ENCODE measurements around the gene TOP3A.
"Not testable (repeated sequence)": the region's sequence is repeated elsewhere in the genome, so short reads cannot be mapped to it uniquely, and the experiment has no call there.

TOP3A gene

GRCh38 chr17:18323007-18323406 lies 8.2 kb upstream of the TOP3A start:
- DNase-seq = no peak

- DNase-seq = no peak
These were observed 7.7 kb upstream of the TOP3A start for GRCh38 chr17:18322522-18322921.

- no peak for DNase-seq
These were observed 6.5 kb upstream of the TOP3A start for GRCh38 chr17:18321309-18321708.

DNA sequence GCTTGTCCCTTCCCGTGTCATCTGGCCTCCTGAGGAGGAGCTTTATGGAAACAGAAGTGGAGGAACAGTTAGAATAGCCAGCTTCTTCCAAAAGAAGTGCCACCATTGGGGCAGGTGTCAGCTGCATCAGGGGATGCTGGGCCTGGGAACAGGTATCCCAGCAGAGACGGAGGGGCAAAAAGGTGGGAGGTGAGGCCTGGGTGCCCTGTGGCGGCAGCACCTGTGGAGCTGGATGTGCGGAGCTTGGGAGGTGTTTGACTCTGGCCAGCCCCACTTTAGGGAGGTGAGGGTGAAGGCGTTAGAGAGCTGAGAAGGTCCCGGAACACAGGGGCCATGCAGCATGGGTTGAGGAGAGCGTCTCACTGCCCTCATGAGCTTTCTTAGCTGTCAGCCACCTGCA lies 5.5 kb upstream of the TOP3A start:
- no peak for DNase-seq

- DNase-seq = no peak
These were observed 4.9 kb upstream of the TOP3A start for GRCh38 chr17:18319604-18320256.

GRCh38 chr17:18318771-18319450 lies 4.1 kb upstream of the TOP3A start:
- DNase-seq = no peak

- no peak for DNase-seq
These were observed 3.3 kb upstream of the TOP3A start for GRCh38 chr17:18318117-18318516.

DNA sequence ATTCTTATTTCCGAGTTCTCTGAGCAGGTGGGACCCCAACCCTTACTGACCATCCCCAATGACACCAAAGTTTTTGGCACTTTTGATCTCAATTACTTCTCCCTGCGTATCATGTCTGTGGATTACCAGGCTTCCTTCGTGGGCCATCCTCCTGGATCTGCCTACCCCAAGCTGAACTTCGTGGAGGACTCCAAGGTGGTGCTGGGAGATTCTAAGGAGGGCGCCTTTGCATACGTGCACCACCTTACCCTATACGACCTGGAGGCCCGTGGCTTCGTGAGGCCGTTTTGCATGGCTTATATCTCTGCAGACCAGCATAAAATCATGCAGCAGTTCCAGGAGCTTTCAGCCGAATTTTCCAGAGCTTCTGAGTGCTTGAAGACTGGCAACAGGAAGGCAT lies 1.2 kb upstream of the TOP3A start:
- no peak for DNase-seq

DNA sequence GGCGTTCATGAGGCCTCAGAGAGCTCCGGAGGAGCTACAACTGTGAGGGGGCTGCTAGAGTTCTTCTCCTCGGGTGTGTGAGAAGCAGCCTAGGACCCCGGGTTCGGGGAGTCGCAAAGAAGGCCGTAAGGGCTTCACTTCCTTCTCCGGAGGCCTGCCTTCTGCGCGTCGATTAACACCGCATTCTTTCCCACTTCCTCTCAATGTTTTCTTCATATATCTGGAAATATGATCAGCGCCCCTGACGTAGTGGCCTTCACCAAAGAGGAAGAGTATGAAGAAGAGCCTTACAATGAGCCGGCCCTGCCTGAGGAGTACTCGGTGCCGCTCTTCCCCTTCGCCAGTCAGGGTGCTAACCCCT lies 748 bp upstream of the TOP3A start:
- no peak for DNase-seq

DNA sequence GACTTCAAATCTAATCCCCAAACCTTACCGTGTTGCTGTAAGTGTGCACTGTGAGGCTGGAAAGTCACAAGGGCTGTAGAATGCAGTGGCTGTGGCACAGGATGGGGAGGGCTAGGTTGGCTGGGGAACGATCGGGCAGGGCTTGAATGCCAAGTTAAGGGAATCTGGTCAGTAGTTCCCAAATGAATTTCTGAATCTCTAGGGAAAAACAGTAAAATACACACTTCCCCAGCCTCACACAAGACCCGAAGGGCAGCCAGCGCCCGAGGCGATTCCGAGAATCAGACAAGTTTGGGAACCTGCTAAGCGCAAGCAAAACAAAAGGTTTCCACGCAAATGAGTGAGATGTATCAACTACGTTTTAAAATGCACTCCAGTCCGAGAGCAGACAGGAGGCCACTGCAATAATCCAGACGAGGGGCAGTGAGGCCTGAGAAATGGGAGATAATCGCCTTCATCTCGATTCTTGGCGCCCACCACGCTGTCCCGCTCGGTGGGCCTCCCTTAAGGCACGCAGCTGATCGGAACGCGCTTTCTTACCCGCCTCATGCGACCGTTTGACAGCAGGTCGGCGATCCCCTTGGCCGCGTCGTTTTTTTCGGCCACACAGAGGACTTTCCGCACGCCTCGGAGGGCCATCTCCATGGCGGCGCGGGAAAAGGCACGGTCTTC lies 599 bp downstream of the TOP3A start:
- no peak for DNase-seq

DNA sequence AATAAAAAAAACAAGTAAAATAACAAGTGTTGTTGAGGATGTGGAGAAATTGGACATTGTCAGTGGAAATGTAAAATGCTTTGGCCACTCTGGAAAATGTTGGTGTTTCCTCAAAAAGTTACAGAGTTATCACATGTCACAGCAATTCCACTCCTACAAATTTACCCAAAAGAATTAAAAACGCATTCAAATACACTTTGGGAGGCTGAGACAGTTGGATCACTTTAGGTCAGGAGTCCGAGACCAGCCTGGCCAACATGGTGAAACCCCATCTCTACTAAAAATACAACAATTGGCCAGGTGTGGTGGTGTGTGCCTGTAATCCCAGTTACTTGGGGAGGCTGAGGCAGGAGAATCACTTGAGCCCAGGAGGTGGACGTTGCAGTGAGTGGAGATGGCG lies 5.6 kb downstream of the TOP3A start:
- no peak for DNase-seq

- DNase-seq = not testable (repeated sequence)
These were observed 11.6 kb downstream of the TOP3A start for GRCh38 chr17:18303206-18303605.

DNA sequence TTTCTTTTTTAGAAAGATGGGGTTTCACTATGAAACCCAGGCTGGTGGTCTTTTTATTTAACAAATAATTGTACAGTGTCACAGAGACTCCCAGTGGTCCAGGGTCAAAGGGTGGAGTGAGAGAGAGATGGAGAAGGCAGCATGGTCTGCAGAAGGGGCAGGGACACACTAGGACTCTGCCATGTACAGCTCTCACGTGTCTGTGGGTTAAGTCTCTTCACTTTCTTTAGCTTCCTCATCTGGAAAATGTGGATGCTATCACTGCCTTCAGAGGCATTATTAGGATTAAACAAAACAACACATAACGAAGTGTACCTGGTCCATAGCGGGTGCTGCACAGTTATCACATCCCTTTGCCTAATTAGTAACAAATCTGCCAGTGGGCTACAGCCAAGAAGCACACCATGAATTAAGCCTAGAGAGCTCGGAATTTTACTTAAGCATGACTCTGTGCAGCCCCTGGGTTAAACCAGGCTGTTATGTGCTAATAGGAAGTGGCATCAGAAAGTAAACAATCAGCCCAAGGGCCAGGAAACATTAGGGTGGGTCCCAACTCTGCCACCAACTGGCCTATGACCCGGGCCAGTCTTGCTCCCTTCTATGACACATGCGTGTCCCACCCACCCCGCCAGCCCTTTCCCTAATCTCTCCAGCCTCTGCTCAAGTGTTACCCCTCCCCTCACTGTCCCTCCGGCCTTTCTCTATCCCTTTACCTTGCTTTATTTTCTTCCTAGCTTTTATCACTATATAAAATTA lies 13.9 kb downstream of the TOP3A start:
- no peak for DNase-seq

DNA sequence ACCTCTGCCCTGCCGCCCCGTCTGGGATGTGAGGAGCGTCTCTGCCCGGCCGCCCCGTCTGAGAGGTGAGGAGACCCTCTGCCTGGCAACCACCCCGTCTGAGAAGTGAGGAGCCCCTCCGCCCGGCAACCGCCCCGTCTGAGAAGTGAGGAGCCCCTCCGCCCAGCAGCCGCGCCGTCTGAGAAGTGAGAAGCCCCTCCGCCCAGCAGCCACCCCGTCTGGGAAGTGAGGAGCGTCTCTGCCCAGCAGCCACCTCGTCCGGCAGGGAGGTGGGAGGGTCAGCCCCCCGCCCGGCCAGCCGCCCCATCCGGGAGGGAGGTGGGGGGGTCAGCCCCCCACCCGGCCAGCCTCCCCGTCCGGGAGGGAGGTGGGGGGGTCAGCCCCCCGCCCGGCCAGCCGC lies 16.7 kb downstream of the TOP3A start:
- DNase-seq = not testable (repeated sequence)

DNA sequence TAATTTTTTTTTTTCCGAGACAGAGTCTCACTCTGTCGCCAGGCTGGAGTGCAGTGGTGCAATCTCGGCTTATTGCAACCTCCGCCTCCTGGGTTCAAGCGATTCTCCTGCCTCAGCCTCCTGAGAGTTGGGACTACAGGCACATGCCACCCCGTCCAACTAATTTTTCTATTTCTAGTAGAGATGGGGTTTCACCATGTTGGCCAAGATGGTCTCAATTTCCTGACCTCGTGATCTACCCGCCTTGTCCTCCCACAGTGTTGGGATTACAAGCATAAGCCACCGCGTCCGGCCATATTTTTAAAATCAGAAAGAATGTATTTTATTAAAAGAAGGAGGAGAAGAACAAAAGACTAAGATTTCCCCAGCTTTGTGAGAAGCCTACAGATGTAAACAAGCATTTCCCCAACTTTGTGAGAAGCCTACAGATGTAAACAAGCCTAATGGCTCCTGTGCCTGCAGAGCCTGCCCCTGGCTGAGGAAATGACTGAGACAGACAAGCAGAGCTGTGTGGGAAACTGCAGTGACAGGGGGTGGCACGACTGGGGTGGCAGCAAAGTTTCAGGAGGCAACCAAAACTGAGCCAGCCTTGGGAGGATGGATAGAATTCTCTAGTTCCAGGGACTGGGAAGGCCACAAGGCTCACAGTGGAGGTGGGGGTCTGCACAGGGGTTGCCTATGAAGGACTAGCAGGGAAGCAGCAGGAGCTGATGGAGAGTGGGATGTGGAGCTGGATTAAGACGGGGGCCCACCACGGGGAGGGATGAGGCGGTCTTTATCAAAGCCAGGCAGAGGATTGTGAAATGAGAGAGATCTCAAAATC lies 22.9 kb downstream of the TOP3A start:
- DNase-seq = no peak

- no peak for DNase-seq
These were observed 29.5 kb downstream of the TOP3A start for GRCh38 chr17:18285296-18285695.

- no peak for DNase-seq
These were observed 33.0 kb downstream of the TOP3A start for GRCh38 chr17:18281788-18282187.

DNA sequence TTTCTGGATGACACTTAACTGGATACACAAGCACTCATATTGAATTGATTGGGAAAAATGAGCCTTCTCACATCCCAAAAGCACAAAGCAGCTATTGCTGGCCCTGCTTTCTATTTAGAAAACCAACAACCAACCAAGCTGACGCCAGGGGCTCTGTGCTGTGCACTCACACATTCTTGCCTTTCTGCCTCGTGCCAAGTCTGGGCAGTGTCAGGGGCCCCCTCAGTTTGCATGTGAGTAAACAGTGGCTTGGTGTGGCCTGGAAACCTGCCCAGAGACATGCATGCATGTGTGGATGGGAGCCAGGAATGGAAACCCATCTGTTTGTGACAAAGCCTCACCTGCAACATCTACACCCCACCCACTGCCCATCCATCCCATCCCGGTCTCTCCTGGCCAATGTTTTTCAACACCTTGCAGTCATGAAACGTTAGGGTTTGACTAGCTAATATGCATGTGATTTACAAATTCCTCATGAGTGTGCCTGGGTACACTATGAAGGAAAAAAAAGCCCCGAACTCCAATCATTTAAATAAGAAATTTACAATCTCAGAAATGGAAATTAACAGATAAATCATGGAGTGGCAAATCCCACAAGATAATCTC lies 33.9 kb downstream of the TOP3A start:
- DNase-seq = no peak

GRCh38 chr17:18280249-18280648 lies 34.5 kb downstream of the TOP3A start:
- no peak for DNase-seq

- DNase-seq = no peak
These were observed 35.9 kb downstream of the TOP3A start for GRCh38 chr17:18278867-18279266.

DNA sequence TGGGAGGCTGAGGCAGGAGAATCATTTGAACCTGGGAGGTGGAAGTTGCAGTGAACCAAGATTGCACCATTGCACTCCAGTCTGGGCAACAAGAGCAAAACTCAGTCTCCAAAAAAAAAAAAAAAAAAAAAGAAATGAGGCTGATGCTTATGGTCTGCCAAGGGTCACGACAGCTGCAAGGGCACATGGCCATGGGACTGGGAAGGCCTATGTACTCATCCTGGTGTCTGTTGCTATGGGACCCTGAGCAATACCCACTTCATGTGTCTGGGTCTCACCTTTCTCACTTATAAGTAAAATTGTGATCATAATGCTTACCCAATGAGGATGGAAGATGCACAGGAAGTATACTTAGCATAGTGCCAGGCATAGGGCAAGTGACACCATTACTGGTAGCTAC lies 37.7 kb downstream of the TOP3A start:
- DNase-seq = no peak
